ENCODE results near the gene LRRC4C. TPM values are rescaled to one million over a fixed set of nuclear protein-coding genes. Genes with fewer than 3 reads are reported as not detected.
A peak's percentile ranks its signal among the peaks of the same experiment; 100 is the strongest.

The LRRC4C gene
- total RNA-seq, 1 experiment from 2014 or later: not detected

GRCh38 chr11:41437006-41437490, 22.4 kb downstream of the LRRC4C start:
- DNase-seq (ENCODE audit: low read depth, low spot score): no peak
- in situ Hi-C loops (cut with HindIII; ENCODE audit: low pct_unique_long_range_greater_than_20kb, low sequenced_read_pairs): no loop called here

GRCh38 chr11:41435531-41435930, 23.9 kb downstream of the LRRC4C start:
- in situ Hi-C loops (cut with HindIII; ENCODE audit: low pct_unique_long_range_greater_than_20kb, low sequenced_read_pairs): no loop called here
- no peak for DNase-seq (ENCODE audit: low read depth, low spot score)

GRCh38 chr11:41431784-41432183, 27.7 kb downstream of the LRRC4C start:
- peak; percentile 53 for DNase-seq (ENCODE audit: low read depth, low spot score)
- in situ Hi-C loops (cut with HindIII; ENCODE audit: low pct_unique_long_range_greater_than_20kb, low sequenced_read_pairs): no loop called here

GRCh38 chr11:41419901-41420300, 39.6 kb downstream of the LRRC4C start:
- in situ Hi-C loops (cut with HindIII; ENCODE audit: low pct_unique_long_range_greater_than_20kb, low sequenced_read_pairs): no loop called here
- no peak for DNase-seq (ENCODE audit: low read depth, low spot score)

GRCh38 chr11:41414771-41415440, 44.5 kb downstream of the LRRC4C start:
- DNase-seq (ENCODE audit: low read depth, low spot score): no peak
- in situ Hi-C loops (cut with HindIII; ENCODE audit: low pct_unique_long_range_greater_than_20kb, low sequenced_read_pairs): no loop called here

- DNase-seq (ENCODE audit: low read depth, low spot score): no peak
- in situ Hi-C loops (cut with HindIII; ENCODE audit: low pct_unique_long_range_greater_than_20kb, low sequenced_read_pairs): no loop called here
Measured at GRCh38 chr11:41413843-41414242, 45.6 kb downstream of the LRRC4C start.

GRCh38 chr11:41405812-41406211, 53.6 kb downstream of the LRRC4C start:
- in situ Hi-C loops (cut with HindIII; ENCODE audit: low pct_unique_long_range_greater_than_20kb, low sequenced_read_pairs): no loop called here
- DNase-seq (ENCODE audit: low read depth, low spot score): no peak

GRCh38 chr11:41404109-41404508, 55.3 kb downstream of the LRRC4C start:
- in situ Hi-C loops (cut with HindIII; ENCODE audit: low pct_unique_long_range_greater_than_20kb, low sequenced_read_pairs): no loop called here
- DNase-seq (ENCODE audit: low read depth, low spot score): no peak

GRCh38 chr11:41403458-41403857, 56.0 kb downstream of the LRRC4C start:
- DNase-seq (ENCODE audit: low read depth, low spot score): no peak

GRCh38 chr11:41400819-41401382, 58.6 kb downstream of the LRRC4C start:
- DNase-seq (ENCODE audit: low read depth, low spot score): no peak
- in situ Hi-C loops (cut with HindIII; ENCODE audit: low pct_unique_long_range_greater_than_20kb, low sequenced_read_pairs): no loop called here

More at GRCh38 chr11:41403458-41403857, 56.0 kb downstream of the LRRC4C start:
- in situ Hi-C loops (cut with HindIII; ENCODE audit: low pct_unique_long_range_greater_than_20kb, low sequenced_read_pairs): no loop called here

GRCh38 chr11:41400124-41400523, 59.3 kb downstream of the LRRC4C start:
- in situ Hi-C loops (cut with HindIII; ENCODE audit: low pct_unique_long_range_greater_than_20kb, low sequenced_read_pairs): no loop called here
- no peak for DNase-seq (ENCODE audit: low read depth, low spot score)

- in situ Hi-C loops (cut with HindIII; ENCODE audit: low pct_unique_long_range_greater_than_20kb, low sequenced_read_pairs): no loop called here
Measured at GRCh38 chr11:41399323-41399722, 60.1 kb downstream of the LRRC4C start.

GRCh38 chr11:41398175-41398574, 61.3 kb downstream of the LRRC4C start:
- in situ Hi-C loops (cut with HindIII; ENCODE audit: low pct_unique_long_range_greater_than_20kb, low sequenced_read_pairs): no loop called here

More at GRCh38 chr11:41399323-41399722, 60.1 kb downstream of the LRRC4C start:
- no peak for DNase-seq (ENCODE audit: low read depth, low spot score)

GRCh38 chr11:41394521-41395195, 64.8 kb downstream of the LRRC4C start:
- no peak for DNase-seq (ENCODE audit: low read depth, low spot score)
- in situ Hi-C loops (cut with HindIII; ENCODE audit: low pct_unique_long_range_greater_than_20kb, low sequenced_read_pairs): no loop called here

More at GRCh38 chr11:41398175-41398574, 61.3 kb downstream of the LRRC4C start:
- DNase-seq (ENCODE audit: low read depth, low spot score): no peak

- DNase-seq (ENCODE audit: low read depth, low spot score): no peak
- in situ Hi-C loops (cut with HindIII; ENCODE audit: low pct_unique_long_range_greater_than_20kb, low sequenced_read_pairs): no loop called here
Measured at GRCh38 chr11:41392596-41392995, 66.9 kb downstream of the LRRC4C start.

GRCh38 chr11:41389623-41390130, 69.8 kb downstream of the LRRC4C start:
- in situ Hi-C loops (cut with HindIII; ENCODE audit: low pct_unique_long_range_greater_than_20kb, low sequenced_read_pairs): no loop called here
- no peak for DNase-seq (ENCODE audit: low read depth, low spot score)

GRCh38 chr11:41384329-41384728, 75.1 kb downstream of the LRRC4C start:
- in situ Hi-C loops (cut with HindIII; ENCODE audit: low pct_unique_long_range_greater_than_20kb, low sequenced_read_pairs): no loop called here
- DNase-seq (ENCODE audit: low read depth, low spot score): no peak

GRCh38 chr11:41383768-41384167, 75.7 kb downstream of the LRRC4C start:
- in situ Hi-C loops (cut with HindIII; ENCODE audit: low pct_unique_long_range_greater_than_20kb, low sequenced_read_pairs): no loop called here
- DNase-seq (ENCODE audit: low read depth, low spot score): no peak

All from SK-MEL-5 (cell line).